A673 (cell line): ENCODE results near the gene SLC48A1.

ENCODE experiments used
- EZH2 ChIP-seq: fragments of 200-600 bp; sonication (generic); IDR thresholded peaks from 2 replicates; pipeline ENCODE4 v1.6.1; 2017; ENCODE audit warnings: borderline replicate concordance, low read depth, mild to moderate bottlenecking, mixed read lengths, antibody characterized with exemption, low read length; ENCODE audit not compliant: poor library complexity, severe bottlenecking
- TF ChIP-seq, protein P1 (sequence below): fragments of 300-800, 200-600 bp; sonication (generic); conservative IDR thresholded peaks from 2 replicates; pipeline ENCODE4 v1.5.1; 2017; ENCODE audit warnings: low read depth, mild to moderate bottlenecking, antibody characterized with exemption, low read length, moderate library complexity, mixed read lengths

DNA sequence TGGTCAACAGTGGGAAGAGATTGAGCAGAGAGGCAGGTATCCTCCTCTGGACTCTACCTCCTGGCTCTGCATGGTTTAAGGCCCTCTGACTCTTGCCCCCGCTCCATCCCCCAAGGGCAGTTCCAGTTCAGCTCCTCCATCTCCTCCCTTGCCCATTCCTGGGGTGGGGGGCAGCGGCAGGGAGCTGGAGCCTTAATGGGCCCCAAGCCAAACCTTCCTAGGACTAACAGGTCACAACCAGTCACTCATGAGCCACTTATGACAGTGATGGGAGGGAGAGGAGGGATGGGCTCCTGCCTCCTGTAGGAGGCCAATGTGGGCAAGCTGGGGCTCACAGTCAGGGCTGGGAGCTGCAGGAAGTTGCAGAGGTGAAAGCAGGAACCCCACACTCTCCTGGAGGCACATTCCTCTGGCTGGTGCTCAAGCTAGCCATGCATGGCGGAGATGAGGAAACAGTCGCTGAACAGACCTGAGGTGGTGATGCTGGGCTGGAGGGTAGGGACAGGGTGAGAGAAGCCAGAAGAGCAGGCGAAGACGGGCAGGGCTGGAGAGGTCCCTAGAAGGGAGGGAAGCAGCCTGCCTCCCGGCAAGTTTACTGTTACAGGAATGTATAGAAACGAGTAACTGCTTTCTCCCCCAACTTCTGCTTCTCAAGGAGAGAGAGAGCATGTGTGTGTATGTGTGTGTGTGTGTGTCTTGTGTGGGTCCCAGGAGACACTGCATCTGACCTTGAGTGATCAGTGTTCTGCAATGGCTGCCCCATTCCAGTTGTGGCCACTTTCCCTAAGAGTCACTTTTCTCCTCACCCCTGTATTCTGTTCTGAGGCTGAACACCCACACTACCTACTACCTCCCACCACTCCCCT lies 9.3 kb upstream of the SLC48A1 start:
- TF ChIP-seq, protein P1, sequence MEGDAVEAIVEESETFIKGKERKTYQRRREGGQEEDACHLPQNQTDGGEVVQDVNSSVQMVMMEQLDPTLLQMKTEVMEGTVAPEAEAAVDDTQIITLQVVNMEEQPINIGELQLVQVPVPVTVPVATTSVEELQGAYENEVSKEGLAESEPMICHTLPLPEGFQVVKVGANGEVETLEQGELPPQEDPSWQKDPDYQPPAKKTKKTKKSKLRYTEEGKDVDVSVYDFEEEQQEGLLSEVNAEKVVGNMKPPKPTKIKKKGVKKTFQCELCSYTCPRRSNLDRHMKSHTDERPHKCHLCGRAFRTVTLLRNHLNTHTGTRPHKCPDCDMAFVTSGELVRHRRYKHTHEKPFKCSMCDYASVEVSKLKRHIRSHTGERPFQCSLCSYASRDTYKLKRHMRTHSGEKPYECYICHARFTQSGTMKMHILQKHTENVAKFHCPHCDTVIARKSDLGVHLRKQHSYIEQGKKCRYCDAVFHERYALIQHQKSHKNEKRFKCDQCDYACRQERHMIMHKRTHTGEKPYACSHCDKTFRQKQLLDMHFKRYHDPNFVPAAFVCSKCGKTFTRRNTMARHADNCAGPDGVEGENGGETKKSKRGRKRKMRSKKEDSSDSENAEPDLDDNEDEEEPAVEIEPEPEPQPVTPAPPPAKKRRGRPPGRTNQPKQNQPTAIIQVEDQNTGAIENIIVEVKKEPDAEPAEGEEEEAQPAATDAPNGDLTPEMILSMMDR, result no peak
- no peak for TF ChIP-seq EZH2
